ENCODE measurements around the gene CCL2.

CCL2 gene

GRCh38 chr17:34220045-34220751 lies 34.9 kb upstream of the CCL2 start:
- no peak overlapping the region for H3K4me3 ChIP-seq (ENCODE audit: low read length)
- DNase-seq (ENCODE audit: low read depth): no peak
- TF ChIP-seq CTCF (IDR thresholded peaks at IDR 0.05; ENCODE audit: insufficient read depth, low read depth, low read length, missing control alignments): no peak

GRCh38 chr17:34220752-34221395 lies 34.2 kb upstream of the CCL2 start:
- TF ChIP-seq CTCF (IDR thresholded peaks at IDR 0.05; ENCODE audit: insufficient read depth, low read depth, low read length, missing control alignments): no peak

GRCh38 chr17:34221411-34221810 lies 33.7 kb upstream of the CCL2 start:
- H3K4me3 ChIP-seq (ENCODE audit: low read length): no peak overlapping the region
- TF ChIP-seq CTCF (IDR thresholded peaks at IDR 0.05; ENCODE audit: insufficient read depth, low read depth, low read length, missing control alignments): no peak
- no peak for DNase-seq (ENCODE audit: low read depth)

More at GRCh38 chr17:34220752-34221395, 34.2 kb upstream of the CCL2 start:
- no peak for DNase-seq (ENCODE audit: low read depth)
- no peak overlapping the region for H3K4me3 ChIP-seq (ENCODE audit: low read length)

GRCh38 chr17:34222722-34223497 lies 32.2 kb upstream of the CCL2 start:
- no peak for TF ChIP-seq CTCF (IDR thresholded peaks at IDR 0.05; ENCODE audit: insufficient read depth, low read depth, low read length, missing control alignments)
- no peak for DNase-seq (ENCODE audit: low read depth)
- H3K4me3 ChIP-seq (ENCODE audit: low read length): no peak overlapping the region

GRCh38 chr17:34225046-34225445 lies 30.0 kb upstream of the CCL2 start:
- DNase-seq (ENCODE audit: low read depth): no peak
- TF ChIP-seq CTCF (IDR thresholded peaks at IDR 0.05; ENCODE audit: insufficient read depth, low read depth, low read length, missing control alignments): no peak
- no peak overlapping the region for H3K4me3 ChIP-seq (ENCODE audit: low read length)

GRCh38 chr17:34226011-34226743 lies 28.9 kb upstream of the CCL2 start:
- DNase-seq (ENCODE audit: low read depth): no peak
- TF ChIP-seq CTCF (IDR thresholded peaks at IDR 0.05; ENCODE audit: insufficient read depth, low read depth, low read length, missing control alignments): no peak
- no peak overlapping the region for H3K4me3 ChIP-seq (ENCODE audit: low read length)

All from epithelial cell of esophagus (primary cell).